HepG2 (cell line): ENCODE data around the gene CDKL5.

Source experiments
- ISL2 ChIP-seq: sonication (generic); formaldehyde crosslinking; IDR thresholded peaks from 2 replicates; pipeline ENCODE4 v1.5.0; 2020; ENCODE audit warnings: missing genetic modification reagents
- KLF9 ChIP-seq: IDR thresholded peaks from 2 replicates; pipeline ENCODE4 v1.6.1; 2016; ENCODE audit warnings: low read depth
- MAFG ChIP-seq: sonication (generic); formaldehyde crosslinking; IDR thresholded peaks from 2 replicates; pipeline ENCODE4 v1.5.1; 2020; ENCODE audit warnings: mild to moderate bottlenecking, missing genetic modification reagents
- MATR3 ChIP-seq: sonication (generic); formaldehyde crosslinking; IDR thresholded peaks from 2 replicates; pipeline ENCODE4 v1.4.0; 2020; ENCODE audit warnings: missing genetic modification reagents
- TCF7L2 ChIP-seq: IDR thresholded peaks from 2 replicates; pipeline ENCODE4 v1.6.1; 2011; ENCODE audit warnings: mild to moderate bottlenecking, low read depth, low read length, moderate library complexity
- TF ChIP-seq, protein P1 (sequence below): sonication (generic); formaldehyde crosslinking; IDR thresholded peaks from 2 replicates; pipeline ENCODE4 v1.4.0; 2020; ENCODE audit warnings: low read depth, mild to moderate bottlenecking, missing genetic modification reagents
- TF ChIP-seq, protein P2 (sequence below): sonication (generic); formaldehyde crosslinking; IDR thresholded peaks from 2 replicates; pipeline ENCODE4 v1.5.0; 2020; ENCODE audit warnings: mild to moderate bottlenecking, missing genetic modification reagents, moderate library complexity
- TF ChIP-seq, protein P3 (sequence below): sonication (generic); formaldehyde crosslinking; IDR thresholded peaks from 2 replicates; pipeline ENCODE4 v1.5.0; 2020; ENCODE audit warnings: missing genetic modification reagents

GRCh38 chrX:18687856-18688495 lies 262.6 kb downstream of the CDKL5 start:
- TF ChIP-seq KLF9 (CRISPR knock-in tag): no peak
- TF ChIP-seq, protein P1, sequence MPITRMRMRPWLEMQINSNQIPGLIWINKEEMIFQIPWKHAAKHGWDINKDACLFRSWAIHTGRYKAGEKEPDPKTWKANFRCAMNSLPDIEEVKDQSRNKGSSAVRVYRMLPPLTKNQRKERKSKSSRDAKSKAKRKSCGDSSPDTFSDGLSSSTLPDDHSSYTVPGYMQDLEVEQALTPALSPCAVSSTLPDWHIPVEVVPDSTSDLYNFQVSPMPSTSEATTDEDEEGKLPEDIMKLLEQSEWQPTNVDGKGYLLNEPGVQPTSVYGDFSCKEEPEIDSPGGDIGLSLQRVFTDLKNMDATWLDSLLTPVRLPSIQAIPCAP: no peak
- no peak for TF ChIP-seq ISL2
- TF ChIP-seq MAFG (CRISPR knock-in tag): no peak
- TF ChIP-seq, protein P2, sequence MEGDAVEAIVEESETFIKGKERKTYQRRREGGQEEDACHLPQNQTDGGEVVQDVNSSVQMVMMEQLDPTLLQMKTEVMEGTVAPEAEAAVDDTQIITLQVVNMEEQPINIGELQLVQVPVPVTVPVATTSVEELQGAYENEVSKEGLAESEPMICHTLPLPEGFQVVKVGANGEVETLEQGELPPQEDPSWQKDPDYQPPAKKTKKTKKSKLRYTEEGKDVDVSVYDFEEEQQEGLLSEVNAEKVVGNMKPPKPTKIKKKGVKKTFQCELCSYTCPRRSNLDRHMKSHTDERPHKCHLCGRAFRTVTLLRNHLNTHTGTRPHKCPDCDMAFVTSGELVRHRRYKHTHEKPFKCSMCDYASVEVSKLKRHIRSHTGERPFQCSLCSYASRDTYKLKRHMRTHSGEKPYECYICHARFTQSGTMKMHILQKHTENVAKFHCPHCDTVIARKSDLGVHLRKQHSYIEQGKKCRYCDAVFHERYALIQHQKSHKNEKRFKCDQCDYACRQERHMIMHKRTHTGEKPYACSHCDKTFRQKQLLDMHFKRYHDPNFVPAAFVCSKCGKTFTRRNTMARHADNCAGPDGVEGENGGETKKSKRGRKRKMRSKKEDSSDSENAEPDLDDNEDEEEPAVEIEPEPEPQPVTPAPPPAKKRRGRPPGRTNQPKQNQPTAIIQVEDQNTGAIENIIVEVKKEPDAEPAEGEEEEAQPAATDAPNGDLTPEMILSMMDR (CRISPR knock-in tag): no peak
- no peak for TF ChIP-seq TCF7L2
- no peak for TF ChIP-seq MATR3 (CRISPR knock-in tag)
- TF ChIP-seq, protein P3, sequence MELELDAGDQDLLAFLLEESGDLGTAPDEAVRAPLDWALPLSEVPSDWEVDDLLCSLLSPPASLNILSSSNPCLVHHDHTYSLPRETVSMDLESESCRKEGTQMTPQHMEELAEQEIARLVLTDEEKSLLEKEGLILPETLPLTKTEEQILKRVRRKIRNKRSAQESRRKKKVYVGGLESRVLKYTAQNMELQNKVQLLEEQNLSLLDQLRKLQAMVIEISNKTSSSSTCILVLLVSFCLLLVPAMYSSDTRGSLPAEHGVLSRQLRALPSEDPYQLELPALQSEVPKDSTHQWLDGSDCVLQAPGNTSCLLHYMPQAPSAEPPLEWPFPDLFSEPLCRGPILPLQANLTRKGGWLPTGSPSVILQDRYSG (CRISPR knock-in tag): no peak
